Middle frontal gyrus (tissue), 1 donor: ENCODE results near the gene ERC1.

Experiments
- DNase-seq: peaks from one replicate; pipeline ENCODE4 v3.0.0-alpha.2; 2015; ENCODE audit warnings: low spot score; ENCODE audit errors: extremely low spot score

The ERC1 gene

GRCh38 chr12:1504304-1504894 lies 513.4 kb downstream of the ERC1 start:
- DNase-seq, result no peak

GRCh38 chr12:1504895-1505311 lies 513.9 kb downstream of the ERC1 start:
- DNase-seq, result no peak

GRCh38 chr12:1505576-1505975 lies 514.6 kb downstream of the ERC1 start:
- DNase-seq, result no peak

GRCh38 chr12:1507308-1507707 lies 516.3 kb downstream of the ERC1 start:
- DNase-seq, result no peak

GRCh38 chr12:1509413-1510052 lies 518.5 kb downstream of the ERC1 start:
- DNase-seq, result no peak

GRCh38 chr12:1510056-1510812 lies 519.2 kb downstream of the ERC1 start:
- no peak for DNase-seq

GRCh38 chr12:1515010-1515409 lies 524.0 kb downstream of the ERC1 start:
- DNase-seq, result no peak

- DNase-seq, result no peak
Measured at GRCh38 chr12:1515428-1515827, 524.4 kb downstream of the ERC1 start.

- DNase-seq, result no peak
Measured at GRCh38 chr12:1517007-1517406, 526.0 kb downstream of the ERC1 start.

GRCh38 chr12:1517734-1518525 lies 526.9 kb downstream of the ERC1 start:
- no peak for DNase-seq

GRCh38 chr12:1518591-1519516 lies 527.8 kb downstream of the ERC1 start:
- DNase-seq, result no peak

GRCh38 chr12:1519642-1520041 lies 528.6 kb downstream of the ERC1 start:
- no peak for DNase-seq

- DNase-seq, result no peak
Measured at GRCh38 chr12:1523046-1523445, 532.0 kb downstream of the ERC1 start.

- no peak for DNase-seq
Measured at GRCh38 chr12:1523558-1524050, 532.6 kb downstream of the ERC1 start.

- no peak for DNase-seq
Measured at GRCh38 chr12:1525858-1526257, 534.8 kb downstream of the ERC1 start.

- DNase-seq, result no peak
Measured at GRCh38 chr12:1527789-1528188, 536.8 kb downstream of the ERC1 start.

GRCh38 chr12:1528791-1529190 lies 537.8 kb downstream of the ERC1 start:
- no peak for DNase-seq

GRCh38 chr12:1529228-1529861 lies 538.3 kb downstream of the ERC1 start:
- DNase-seq, result no peak

GRCh38 chr12:1529862-1530591 lies 539.0 kb downstream of the ERC1 start:
- no peak for DNase-seq
